Fibroblast of pulmonary artery (primary cell): ENCODE measurements around the gene FSTL5.

Experiments used
- DNase-seq: peaks from one replicate; pipeline ENCODE4 v3.0.0-alpha.2; 2010; ENCODE audit warnings: low read depth
- H3K4me3 ChIP-seq: replicated peaks from 2 replicates; pipeline ENCODE4 v1.5.1; 2011; ENCODE audit warnings: low read depth, mild to moderate bottlenecking, control low read depth, low read length, moderate library complexity
- CTCF ChIP-seq: IDR thresholded peaks from 2 replicates; pipeline ENCODE4 v1.5.1; 2011; ENCODE audit warnings: mild to moderate bottlenecking, control low read depth, low read length, inconsistent platforms; ENCODE audit errors: missing control alignments

Gene FSTL5

GRCh38 chr4:162038112-162038511 is 125.7 kb downstream of the FSTL5 start:
- no peak overlapping the region for H3K4me3 ChIP-seq
- no peak for DNase-seq
- no peak for TF ChIP-seq CTCF

- DNase-seq, result no peak
- no peak for TF ChIP-seq CTCF
- no peak overlapping the region for H3K4me3 ChIP-seq
Observed at GRCh38 chr4:162017863-162018262, 145.9 kb downstream of the FSTL5 start.

GRCh38 chr4:162016991-162017390 is 146.8 kb downstream of the FSTL5 start:
- no peak for DNase-seq
- TF ChIP-seq CTCF, result no peak
- H3K4me3 ChIP-seq, result no peak overlapping the region

GRCh38 chr4:162016219-162016618 is 147.6 kb downstream of the FSTL5 start:
- no peak for DNase-seq
- no peak for TF ChIP-seq CTCF

GRCh38 chr4:162015090-162015489 is 148.7 kb downstream of the FSTL5 start:
- no peak for TF ChIP-seq CTCF
- H3K4me3 ChIP-seq, result no peak overlapping the region
- peak; percentile 6 for DNase-seq

More at GRCh38 chr4:162016219-162016618, 147.6 kb downstream of the FSTL5 start:
- H3K4me3 ChIP-seq, result no peak overlapping the region

GRCh38 chr4:162011089-162011488 is 152.7 kb downstream of the FSTL5 start:
- no peak for TF ChIP-seq CTCF
- no peak overlapping the region for H3K4me3 ChIP-seq
- DNase-seq, result peak; percentile 0

GRCh38 chr4:162010362-162010761 is 153.4 kb downstream of the FSTL5 start:
- no peak overlapping the region for H3K4me3 ChIP-seq
- TF ChIP-seq CTCF, result no peak
- peak; percentile 6 for DNase-seq
